DOHH2 (cell line): ENCODE results near the gene ALDH3A2.

Experiments
- H3F3A ChIP-seq: fragments of 200-600 bp; sonication (generic), shearing (Covaris generic); 2 replicates; pipeline ENCODE4 v1.6.0; 2016; ENCODE audit warnings: antibody characterized with exemption, mild to moderate bottlenecking; ENCODE audit not compliant: control insufficient read depth, insufficient read depth
- H3K27ac ChIP-seq: fragments of 200-600 bp; sonication (generic); 2 replicates; pipeline ENCODE4 v1.5.1; 2014; ENCODE audit warnings: low read depth, mild to moderate bottlenecking, low read length, moderate library complexity
- H3K27me3 ChIP-seq: fragments of 200-600 bp; sonication (generic); 2 replicates; pipeline ENCODE4 v1.6.1; 2014; ENCODE audit warnings: mild to moderate bottlenecking, low read length, mixed read lengths; ENCODE audit not compliant: control insufficient read depth
- H3K36me3 ChIP-seq: fragments of 200-600 bp; sonication (generic); 2 replicates; pipeline ENCODE4 v1.6.1; 2014; ENCODE audit warnings: mild to moderate bottlenecking, low read length, moderate library complexity, mixed read lengths; ENCODE audit not compliant: control insufficient read depth
- H3K4me1 ChIP-seq: fragments of 200-600 bp; sonication (generic); 2 replicates; pipeline ENCODE4 v1.6.1; 2014; ENCODE audit warnings: mild to moderate bottlenecking, low read length, mixed read lengths; ENCODE audit not compliant: control insufficient read depth
- H3K4me2 ChIP-seq: fragments of 200-600 bp; sonication (generic); 2 replicates; pipeline ENCODE4 v1.6.0; 2014; ENCODE audit warnings: mild to moderate bottlenecking, low read length, moderate library complexity
- H3K4me3 ChIP-seq: fragments of 200-600 bp; sonication (generic); 2 replicates; pipeline ENCODE4 v1.5.1; 2014; ENCODE audit warnings: mild to moderate bottlenecking, low read length, mixed read lengths
- H3K79me2 ChIP-seq: fragments of 200-600 bp; sonication (generic); 2 replicates; pipeline ENCODE4 v1.6.1; 2014; ENCODE audit warnings: mild to moderate bottlenecking, low read length, mixed read lengths; ENCODE audit not compliant: control insufficient read depth
- H3K9me2 ChIP-seq: fragments of 200-600 bp; sonication (generic); replicated peaks from 2 replicates; pipeline ENCODE4 v1.6.1; 2014; ENCODE audit warnings: mild to moderate bottlenecking, low read length, mixed read lengths; ENCODE audit not compliant: control insufficient read depth
- H3K9me3 ChIP-seq: fragments of 200-600 bp; sonication (generic); 2 replicates; pipeline ENCODE4 v1.6.1; 2014; ENCODE audit warnings: antibody characterized with exemption, low read length, mixed read lengths; ENCODE audit not compliant: control insufficient read depth, insufficient read depth
- H4K20me1 ChIP-seq: fragments of 200-600 bp; sonication (generic); 2 replicates; pipeline ENCODE4 v1.6.0; 2014; ENCODE audit warnings: low read depth, mild to moderate bottlenecking, antibody characterized with exemption, low read length, moderate library complexity; ENCODE audit not compliant: control insufficient read depth, insufficient read depth
- EZH2phosphoT487 ChIP-seq: fragments of 200-600 bp; sonication (generic); IDR thresholded peaks from 2 replicates; pipeline ENCODE4 v1.6.1; 2017; ENCODE audit warnings: borderline replicate concordance, mild to moderate bottlenecking, antibody characterized with exemption, low read length, moderate library complexity, mixed read lengths
- TF ChIP-seq, protein P1 (sequence below): fragments of 200-600 bp; sonication (generic); IDR thresholded peaks from one replicate; pipeline ENCODE4 v1.5.1; 2014; ENCODE audit warnings: antibody characterized with exemption, mild to moderate bottlenecking, low read depth, low read length; ENCODE audit not compliant: poor library complexity, severe bottlenecking

ALDH3A2 gene

DNA sequence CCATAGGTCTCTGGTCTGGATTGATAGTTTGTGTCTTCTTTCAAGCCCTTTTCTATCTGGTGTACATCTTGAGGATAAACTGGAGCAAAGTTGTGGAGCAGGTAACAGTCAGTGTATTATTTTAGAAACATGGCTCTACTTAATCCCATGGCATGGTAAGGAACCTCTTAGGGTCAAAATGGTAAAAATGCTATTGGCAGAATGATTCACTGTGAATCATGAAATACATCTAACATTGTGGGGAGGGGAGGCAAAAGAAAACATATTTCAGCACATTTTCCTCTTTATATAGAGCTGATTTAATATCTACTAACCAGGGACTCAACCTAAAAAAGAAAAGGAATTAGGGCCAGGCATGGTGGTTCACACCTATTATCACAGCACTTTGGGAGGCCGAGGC lies 17.9 kb upstream of the ALDH3A2 start:
- H3K79me2 ChIP-seq = no peaks in the 10 kb centered on the region
- no peak overlapping the region for H3K4me3 ChIP-seq
- no peaks in the 10 kb centered on the region for H3K4me1 ChIP-seq
- no peaks in the 10 kb centered on the region for H3K36me3 ChIP-seq
- H3F3A ChIP-seq = no peaks in the 10 kb centered on the region
- no peaks in the 10 kb centered on the region for H3K9me3 ChIP-seq
- no peaks in the 10 kb centered on the region for H4K20me1 ChIP-seq
- no peaks in the 10 kb centered on the region for H3K27me3 ChIP-seq
- TF ChIP-seq EZH2phosphoT487 = no peak
- TF ChIP-seq, protein P1, sequence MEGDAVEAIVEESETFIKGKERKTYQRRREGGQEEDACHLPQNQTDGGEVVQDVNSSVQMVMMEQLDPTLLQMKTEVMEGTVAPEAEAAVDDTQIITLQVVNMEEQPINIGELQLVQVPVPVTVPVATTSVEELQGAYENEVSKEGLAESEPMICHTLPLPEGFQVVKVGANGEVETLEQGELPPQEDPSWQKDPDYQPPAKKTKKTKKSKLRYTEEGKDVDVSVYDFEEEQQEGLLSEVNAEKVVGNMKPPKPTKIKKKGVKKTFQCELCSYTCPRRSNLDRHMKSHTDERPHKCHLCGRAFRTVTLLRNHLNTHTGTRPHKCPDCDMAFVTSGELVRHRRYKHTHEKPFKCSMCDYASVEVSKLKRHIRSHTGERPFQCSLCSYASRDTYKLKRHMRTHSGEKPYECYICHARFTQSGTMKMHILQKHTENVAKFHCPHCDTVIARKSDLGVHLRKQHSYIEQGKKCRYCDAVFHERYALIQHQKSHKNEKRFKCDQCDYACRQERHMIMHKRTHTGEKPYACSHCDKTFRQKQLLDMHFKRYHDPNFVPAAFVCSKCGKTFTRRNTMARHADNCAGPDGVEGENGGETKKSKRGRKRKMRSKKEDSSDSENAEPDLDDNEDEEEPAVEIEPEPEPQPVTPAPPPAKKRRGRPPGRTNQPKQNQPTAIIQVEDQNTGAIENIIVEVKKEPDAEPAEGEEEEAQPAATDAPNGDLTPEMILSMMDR = no peak
- no peaks in the 10 kb centered on the region for H3K9me2 ChIP-seq
- H3K27ac ChIP-seq = no peak overlapping the region
- H3K4me2 ChIP-seq = no peak overlapping the region

GRCh38 chr17:19631905-19632304 lies 16.6 kb upstream of the ALDH3A2 start:
- Histone ChIP-seq H3K36me3 (no peaks in the 10 kb centered on the region), H3K79me2 (no peaks in the 10 kb centered on the region), H3K9me2 (no peaks in the 10 kb centered on the region), H3K9me3 (no peaks in the 10 kb centered on the region), H4K20me1 (no peaks in the 10 kb centered on the region), H3K27ac (no peak overlapping the region), H3K4me3 (no peak overlapping the region), H3K4me2 (no peak overlapping the region), H3F3A (no peaks in the 10 kb centered on the region), H3K27me3 (no peaks in the 10 kb centered on the region), H3K4me1 (no peaks in the 10 kb centered on the region)
- no peak for TF ChIP-seq EZH2phosphoT487
- TF ChIP-seq, protein P1 = no peak

GRCh38 chr17:19641687-19642372 lies 6.7 kb upstream of the ALDH3A2 start:
- H3K4me1 ChIP-seq = peaks cover 7% of the 10 kb centered on the region
- no peaks in the 10 kb centered on the region for H3K9me2 ChIP-seq
- no peaks in the 10 kb centered on the region for H3F3A ChIP-seq
- H3K4me3 ChIP-seq = no peak overlapping the region
- H3K27ac ChIP-seq = no peak overlapping the region
- H3K27me3 ChIP-seq = peaks cover 13% of the 10 kb centered on the region; the same call in 1 of the 2 replicates
- H3K4me2 ChIP-seq = no peak overlapping the region
- H4K20me1 ChIP-seq = no peaks in the 10 kb centered on the region
- no peaks in the 10 kb centered on the region for H3K79me2 ChIP-seq
- TF ChIP-seq, protein P1 = no peak
- no peak for TF ChIP-seq EZH2phosphoT487
- H3K9me3 ChIP-seq = no peaks in the 10 kb centered on the region
- H3K36me3 ChIP-seq = no peaks in the 10 kb centered on the region
